Left hindlimb (tissue), 1 donor: ENCODE measurements around the gene KRTAP5-7.
"Not testable (repeated sequence)": the region's sequence is repeated elsewhere in the genome, so short reads cannot be mapped to it uniquely, and the experiment has no call there.

Experiments
- DNase-seq: peaks from one replicate; pipeline ENCODE4 v3.0.0-alpha.2; 2018

KRTAP5-7 gene

GRCh38 chr11:71496421-71496820 lies 30.6 kb upstream of the KRTAP5-7 start:
- DNase-seq = no peak

DNA sequence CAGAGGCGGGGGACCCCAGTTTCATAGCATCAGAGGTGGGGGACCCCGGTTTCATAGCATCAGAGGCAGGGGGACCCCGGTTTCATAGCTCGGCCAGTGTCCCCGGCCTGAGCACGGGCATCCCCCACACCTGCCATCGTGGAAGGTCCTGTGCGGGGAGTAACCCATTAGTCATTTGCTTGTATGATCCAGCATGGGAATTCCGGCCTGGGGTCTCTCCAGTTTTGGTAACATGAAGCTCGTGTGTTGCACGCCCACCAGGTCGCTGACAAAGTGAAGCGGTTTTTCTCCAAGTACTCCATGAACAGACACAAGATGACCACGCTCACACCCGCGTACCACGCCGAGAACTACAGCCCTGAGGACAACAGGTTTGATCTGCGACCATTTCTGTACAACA lies 29.0 kb upstream of the KRTAP5-7 start:
- DNase-seq = no peak

GRCh38 chr11:71499125-71499524 lies 27.9 kb upstream of the KRTAP5-7 start:
- no peak for DNase-seq

DNA sequence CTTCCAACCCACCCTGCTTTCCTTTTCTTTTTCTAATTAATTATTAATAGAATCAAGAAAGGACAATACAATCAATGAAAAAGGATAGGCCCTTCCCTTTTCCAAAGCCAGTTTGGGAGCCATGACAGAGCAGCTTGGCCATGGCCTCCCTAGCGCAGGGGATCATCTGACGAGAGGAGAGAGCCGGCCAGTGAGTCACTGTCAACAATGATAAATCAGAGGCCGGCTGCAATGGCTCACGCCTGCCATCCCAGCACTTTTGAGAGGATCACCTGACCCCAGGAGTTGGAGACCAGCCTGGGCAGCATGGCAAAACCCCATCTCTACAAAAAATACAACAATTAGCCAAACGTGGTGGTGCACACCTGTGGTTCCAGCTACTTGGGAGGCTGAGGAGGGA lies 27.5 kb upstream of the KRTAP5-7 start:
- no peak for DNase-seq

GRCh38 chr11:71500601-71501021 lies 26.5 kb upstream of the KRTAP5-7 start:
- DNase-seq = peak; percentile 46

GRCh38 chr11:71501071-71501985 lies 25.7 kb upstream of the KRTAP5-7 start:
- DNase-seq = no peak

DNA sequence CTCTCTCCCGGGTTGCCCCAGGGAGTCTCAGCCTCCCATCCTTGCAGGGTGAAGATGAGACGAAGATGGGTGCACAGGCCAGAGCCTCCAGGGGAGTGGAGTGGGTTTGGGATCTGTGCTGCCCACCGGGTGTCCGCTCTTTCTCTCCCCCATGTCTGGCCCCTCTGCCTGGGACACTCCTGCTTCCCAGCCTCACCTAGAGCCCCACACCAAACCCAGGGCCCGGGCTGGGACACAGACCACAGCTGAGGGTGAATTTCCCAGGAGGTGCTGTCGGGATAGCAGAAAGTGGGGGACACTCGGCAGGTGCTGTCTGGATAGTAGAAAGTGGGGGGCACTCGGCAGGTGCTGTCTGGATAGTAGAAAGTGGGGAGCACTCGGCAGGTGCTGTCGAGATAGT lies 25.0 kb upstream of the KRTAP5-7 start:
- DNase-seq = no peak

DNA sequence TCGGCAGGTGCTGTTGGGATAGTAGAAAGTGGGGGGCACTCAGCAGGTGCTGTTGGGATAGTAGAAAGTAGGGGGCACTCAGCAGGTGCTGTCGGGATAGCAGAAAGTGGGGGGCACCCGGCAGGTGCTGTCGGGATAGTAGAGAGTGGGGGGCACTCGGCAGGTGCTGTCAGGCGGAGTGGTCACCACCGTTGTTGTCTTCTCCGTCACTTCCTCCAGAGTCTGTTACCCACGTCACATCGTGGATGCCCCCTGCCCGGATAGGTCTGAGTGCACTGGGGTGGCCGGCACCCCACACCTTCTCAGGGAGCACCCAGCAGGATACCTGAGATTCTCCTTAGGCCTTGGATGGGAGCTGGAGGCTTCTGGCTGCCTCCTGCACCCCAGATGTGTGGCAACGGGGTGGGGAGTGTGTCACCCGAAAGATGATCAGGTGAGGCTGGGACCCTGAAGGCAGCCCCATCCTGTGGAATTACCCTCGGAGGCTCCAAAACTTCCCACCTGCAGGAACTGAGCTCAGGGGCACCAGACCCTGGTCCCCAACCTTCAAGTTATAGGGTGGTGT lies 24.1 kb upstream of the KRTAP5-7 start:
- DNase-seq = no peak

DNA sequence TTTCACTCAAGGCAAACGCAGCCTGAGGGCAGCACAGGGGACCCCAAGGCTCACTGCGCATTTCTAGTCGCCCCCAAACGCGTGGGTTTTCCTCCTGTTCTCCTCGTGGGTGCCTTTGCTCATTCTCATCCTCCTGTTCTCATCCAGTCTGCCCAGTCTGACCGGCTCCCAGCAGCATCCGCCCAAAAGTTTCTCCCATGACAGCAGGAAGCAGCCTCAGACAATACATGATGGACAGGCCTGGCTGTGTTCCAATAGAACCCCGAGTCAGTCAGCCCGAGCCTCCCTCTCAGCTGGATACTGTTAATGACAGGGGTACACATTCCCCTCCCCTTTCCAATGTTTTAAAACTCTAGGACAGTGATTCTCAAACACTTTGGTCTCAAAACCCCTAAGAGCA lies 22.5 kb upstream of the KRTAP5-7 start:
- DNase-seq = no peak

GRCh38 chr11:71505001-71505400 lies 22.1 kb upstream of the KRTAP5-7 start:
- no peak for DNase-seq

- DNase-seq = no peak
Observed at GRCh38 chr11:71505781-71506180, 21.3 kb upstream of the KRTAP5-7 start.

DNA sequence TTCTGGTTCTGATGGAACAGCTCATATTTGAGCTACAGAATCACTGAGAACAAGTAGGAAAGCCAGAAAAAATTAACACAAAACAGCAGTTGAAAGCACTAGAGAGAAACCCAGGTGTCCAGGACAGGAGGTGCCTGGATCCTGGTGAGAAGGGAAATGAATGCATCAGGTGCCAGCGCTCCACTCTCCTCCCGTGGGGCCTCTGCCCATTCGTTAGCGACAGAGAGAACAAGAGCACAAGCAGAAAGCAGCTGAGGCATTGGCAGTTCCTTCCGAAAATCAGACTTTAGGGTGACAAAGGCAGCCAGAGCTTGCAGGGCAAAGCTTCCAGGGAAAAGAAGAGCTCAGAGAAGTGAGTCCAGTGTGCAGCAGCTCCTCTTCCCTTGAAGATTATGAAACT lies 20.0 kb upstream of the KRTAP5-7 start:
- DNase-seq = no peak

DNA sequence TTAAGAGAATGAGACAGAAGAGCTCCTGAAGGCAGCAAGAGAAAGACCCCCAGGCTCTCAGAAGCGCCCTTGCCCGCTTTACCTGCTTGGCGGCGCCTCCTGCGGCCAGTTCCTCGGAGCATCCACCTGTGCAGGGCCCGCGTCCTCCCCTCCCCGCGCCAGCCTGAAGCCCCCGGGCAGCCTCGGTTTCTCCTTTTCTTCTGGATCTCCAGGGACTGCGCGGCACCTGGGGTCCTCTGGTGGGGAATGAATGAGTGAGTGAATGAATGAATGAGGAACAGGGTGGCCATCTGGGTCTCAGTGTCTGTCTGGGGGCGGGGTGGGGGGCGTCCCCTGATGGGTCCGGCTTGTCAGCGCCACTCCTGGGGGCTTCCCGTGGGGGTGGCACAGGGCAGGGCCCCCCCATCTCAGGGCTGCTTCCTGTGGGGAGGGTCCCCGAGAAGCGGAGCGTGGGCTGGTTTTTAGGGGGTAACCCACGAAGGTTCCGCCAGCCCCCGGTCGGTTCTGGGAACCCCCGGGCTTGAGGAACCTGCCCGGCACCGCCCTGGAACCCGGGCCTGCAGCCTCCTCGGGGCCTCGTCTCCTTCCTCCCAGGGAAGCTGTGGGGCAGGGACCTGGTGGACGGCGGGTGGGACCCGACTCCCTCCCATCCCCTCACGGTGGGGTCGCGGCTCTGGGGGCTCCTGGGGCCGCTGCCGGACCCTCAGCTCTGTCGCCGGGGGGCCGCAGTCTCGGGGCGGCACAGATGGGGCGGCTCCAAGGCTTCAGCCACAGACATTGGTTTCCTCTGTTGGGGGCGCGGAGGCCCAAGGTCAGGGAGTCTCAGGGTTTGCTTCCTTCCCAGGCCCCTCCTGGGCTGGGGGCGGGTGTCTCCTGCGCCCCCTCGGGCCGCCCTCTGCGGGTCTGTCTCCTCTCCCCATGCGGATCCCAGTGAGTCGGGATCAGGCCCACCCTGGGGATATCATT lies 8.3 kb upstream of the KRTAP5-7 start:
- no peak for DNase-seq

DNA sequence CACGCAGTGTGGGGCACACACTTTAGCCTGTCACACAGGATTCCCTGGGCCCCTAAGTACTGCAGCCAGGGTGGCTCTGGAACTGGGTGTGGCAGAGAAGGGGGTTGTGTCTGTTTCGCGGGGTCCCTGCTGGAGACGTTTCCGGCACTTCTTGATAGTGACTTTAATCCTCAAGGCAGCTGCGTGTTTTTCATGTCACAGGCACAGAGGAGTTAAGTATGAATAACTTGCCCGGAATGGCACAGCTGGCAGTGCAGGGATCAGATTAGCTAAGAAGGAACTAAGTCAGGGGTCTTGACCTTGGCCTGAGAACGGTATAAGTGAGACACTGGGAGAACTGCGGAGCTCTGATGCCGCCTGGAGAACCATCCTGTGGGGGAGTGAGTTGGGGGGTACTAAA lies 7.5 kb upstream of the KRTAP5-7 start:
- DNase-seq = no peak

- no peak for DNase-seq
Observed at GRCh38 chr11:71525188-71525937, 1.7 kb upstream of the KRTAP5-7 start.

DNA sequence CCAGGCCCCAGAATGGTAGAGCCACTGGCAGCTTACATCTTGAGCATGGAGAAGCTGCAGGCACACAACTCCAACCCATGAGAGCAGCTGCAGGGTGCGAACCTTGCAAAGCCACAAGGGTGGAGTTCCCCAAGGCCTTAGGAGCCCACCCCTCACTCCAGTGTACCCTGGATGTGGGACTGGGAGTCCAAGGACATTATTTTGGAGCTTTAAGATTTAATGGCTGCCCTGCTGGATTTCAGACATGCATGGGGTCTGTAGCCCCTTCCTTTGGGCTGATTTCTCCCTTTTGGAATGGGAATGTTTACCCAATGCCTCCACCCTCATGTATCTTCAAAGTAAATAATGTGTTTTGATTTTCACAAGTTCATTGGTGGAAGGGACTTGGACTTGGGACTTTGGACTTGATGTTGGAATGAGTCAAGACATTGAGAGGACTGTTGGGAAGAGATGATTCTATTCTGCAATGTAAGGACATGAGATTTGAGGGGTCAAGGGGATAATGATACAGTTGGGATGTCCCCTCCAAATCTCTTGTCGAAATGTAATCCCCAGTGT lies 1.1 kb upstream of the KRTAP5-7 start:
- DNase-seq = no peak

GRCh38 chr11:71527576-71528210 lies 626 bp downstream of the KRTAP5-7 start:
- DNase-seq = no peak

- no peak for DNase-seq
Observed at GRCh38 chr11:71530602-71531001, 3.5 kb downstream of the KRTAP5-7 start.

DNA sequence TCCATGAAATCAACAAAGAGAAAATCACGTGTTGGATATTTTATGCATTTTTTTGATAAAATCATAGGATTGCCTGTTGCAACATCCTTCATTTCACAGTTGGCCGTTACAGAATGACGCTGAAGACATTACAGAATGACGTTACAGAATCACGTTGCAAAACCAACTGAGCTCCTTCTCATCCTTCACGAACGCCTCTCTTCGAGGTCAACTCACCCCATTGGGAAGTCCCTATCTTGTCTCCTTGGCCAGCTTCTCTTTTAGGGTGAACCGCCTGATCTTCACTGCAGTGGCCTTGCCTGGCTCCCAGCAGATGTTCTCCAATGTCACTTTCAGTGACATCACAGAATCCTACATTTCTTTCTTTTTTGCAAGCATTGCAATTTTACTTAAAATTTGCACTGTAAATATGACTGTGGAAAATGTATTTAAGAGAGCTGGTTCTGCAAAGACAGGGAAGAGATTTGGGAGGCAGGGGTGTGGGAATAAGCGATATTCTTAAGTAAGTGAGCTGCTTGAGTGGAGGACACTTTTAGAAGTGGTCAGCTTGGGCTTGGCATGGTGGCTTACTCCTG lies 5.1 kb downstream of the KRTAP5-7 start:
- DNase-seq = no peak

DNA sequence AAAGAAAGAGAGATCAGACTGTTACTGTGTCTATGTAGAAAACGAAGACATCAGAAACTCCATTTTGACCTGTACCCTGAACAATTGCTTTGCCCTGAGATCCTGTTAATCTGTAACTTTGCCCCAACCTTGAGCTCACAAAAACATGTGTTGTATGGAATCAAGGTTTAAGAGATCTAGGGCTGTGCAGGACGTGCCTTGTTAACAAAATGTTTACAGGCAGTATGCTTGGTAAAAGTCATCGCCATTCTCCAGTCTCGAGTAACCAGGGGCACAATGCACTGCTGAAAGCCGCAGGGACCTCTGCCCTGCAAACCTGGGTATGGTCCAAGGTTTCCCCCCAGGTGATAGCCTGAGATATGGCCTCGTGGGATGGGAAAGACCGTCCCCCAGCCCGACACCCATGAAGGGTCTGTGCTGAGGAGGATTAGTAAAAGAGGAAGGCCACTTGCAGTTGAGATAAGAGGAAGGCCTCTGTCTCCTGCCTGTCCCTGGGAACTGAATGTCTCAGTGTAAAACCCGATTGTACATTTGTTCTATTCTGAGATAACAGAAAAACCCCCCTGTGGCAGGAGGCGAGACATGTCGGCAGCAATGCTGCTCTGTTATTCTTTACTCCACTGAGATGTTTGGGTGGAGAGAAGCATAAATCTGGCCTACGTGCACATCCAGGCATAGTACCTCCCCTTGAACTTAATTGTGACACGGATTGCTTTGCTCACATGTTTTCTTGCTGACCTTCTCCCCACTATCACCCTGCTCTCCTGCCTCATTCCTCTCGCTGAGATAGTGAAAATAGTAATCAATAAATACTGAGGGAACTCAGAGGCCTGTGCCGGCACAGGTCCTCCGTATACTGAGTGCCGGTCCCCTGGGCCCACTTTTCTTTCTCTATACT lies 7.9 kb downstream of the KRTAP5-7 start:
- not testable (repeated sequence) for DNase-seq
